Endothelial cell (in vitro differentiated cells): ENCODE results near the gene FGF1. TPM values are rescaled to one million over a fixed set of nuclear protein-coding genes. Genes with fewer than 3 reads are reported as not detected.

Source experiments
- DNase-seq: peaks from one replicate; pipeline ENCODE4 v3.0.0; 2021; ENCODE audit warnings: low spot score
- H3K27ac Mint-ChIP-seq: one replicate; pipeline ENCODE4 v1.8.0; 2021; ENCODE audit warnings: mixed read lengths, inconsistent platforms; ENCODE audit not compliant: unreplicated experiment
- H3K27me3 Mint-ChIP-seq: one replicate; pipeline ENCODE4 v1.8.0; 2021; ENCODE audit warnings: mild to moderate bottlenecking, moderate library complexity, mixed read lengths, inconsistent platforms; ENCODE audit not compliant: unreplicated experiment
- H3K36me3 Mint-ChIP-seq: one replicate; pipeline ENCODE4 v1.8.0; 2021; ENCODE audit warnings: mild to moderate bottlenecking, low read depth, mixed read lengths, inconsistent platforms; ENCODE audit not compliant: unreplicated experiment
- H3K4me1 Mint-ChIP-seq: one replicate; pipeline ENCODE4 v1.8.0; 2021; ENCODE audit warnings: mild to moderate bottlenecking, mixed read lengths, inconsistent platforms; ENCODE audit not compliant: unreplicated experiment
- H3K4me3 Mint-ChIP-seq: one replicate; pipeline ENCODE4 v1.8.0; 2021; ENCODE audit warnings: mild to moderate bottlenecking, mixed read lengths, inconsistent platforms; ENCODE audit not compliant: unreplicated experiment
- H3K9me3 Mint-ChIP-seq: one replicate; pipeline ENCODE4 v1.8.0; 2021; ENCODE audit warnings: mixed read lengths, inconsistent platforms; ENCODE audit not compliant: unreplicated experiment
- CTCF ChIP-seq: fragments of 200-600 bp; sonication (generic); IDR thresholded peaks from one replicate; pipeline ENCODE4 v1.5.0; 2021; ENCODE audit warnings: antibody characterized with exemption; ENCODE audit not compliant: unreplicated experiment
- total RNA-seq: library from RNA; stranded (reverse); fragmentation: NEBNext Ultra II Directional; extraction: Animal tissue kit (Norgen Biotek cat#: 25700); gene quantifications from one replicate; pipeline ENCODE4 v1.2.1, GENCODE V29; 2021; ENCODE audit not compliant: unreplicated experiment

Gene FGF1
- total RNA-seq, 1 donor from 2014 or later: 0.13 TPM

- Mint-ChIP-seq H3K4me3 (no peak overlapping the region), H3K4me1 (peaks cover 17% of the 10 kb centered on the region), H3K27me3 (no peaks in the 10 kb centered on the region), H3K36me3 (no peaks in the 10 kb centered on the region), H3K9me3 (no peaks in the 10 kb centered on the region), H3K27ac (no peak overlapping the region)
- DNase-seq: no peak
- no peak for TF ChIP-seq CTCF
Measured at GRCh38 chr5:142690667-142691066, 4.8 kb upstream of the FGF1 start.

GRCh38 chr5:142689081-142689480 lies 3.2 kb upstream of the FGF1 start:
- TF ChIP-seq CTCF: no peak
- no peak for DNase-seq
- H3K36me3 Mint-ChIP-seq: no peaks in the 10 kb centered on the region
- H3K9me3 Mint-ChIP-seq: no peaks in the 10 kb centered on the region
- H3K4me3 Mint-ChIP-seq: no peak overlapping the region
- no peaks in the 10 kb centered on the region for H3K27me3 Mint-ChIP-seq
- peaks cover 11% of the 10 kb centered on the region for H3K4me1 Mint-ChIP-seq
- H3K27ac Mint-ChIP-seq: no peak overlapping the region

DNA sequence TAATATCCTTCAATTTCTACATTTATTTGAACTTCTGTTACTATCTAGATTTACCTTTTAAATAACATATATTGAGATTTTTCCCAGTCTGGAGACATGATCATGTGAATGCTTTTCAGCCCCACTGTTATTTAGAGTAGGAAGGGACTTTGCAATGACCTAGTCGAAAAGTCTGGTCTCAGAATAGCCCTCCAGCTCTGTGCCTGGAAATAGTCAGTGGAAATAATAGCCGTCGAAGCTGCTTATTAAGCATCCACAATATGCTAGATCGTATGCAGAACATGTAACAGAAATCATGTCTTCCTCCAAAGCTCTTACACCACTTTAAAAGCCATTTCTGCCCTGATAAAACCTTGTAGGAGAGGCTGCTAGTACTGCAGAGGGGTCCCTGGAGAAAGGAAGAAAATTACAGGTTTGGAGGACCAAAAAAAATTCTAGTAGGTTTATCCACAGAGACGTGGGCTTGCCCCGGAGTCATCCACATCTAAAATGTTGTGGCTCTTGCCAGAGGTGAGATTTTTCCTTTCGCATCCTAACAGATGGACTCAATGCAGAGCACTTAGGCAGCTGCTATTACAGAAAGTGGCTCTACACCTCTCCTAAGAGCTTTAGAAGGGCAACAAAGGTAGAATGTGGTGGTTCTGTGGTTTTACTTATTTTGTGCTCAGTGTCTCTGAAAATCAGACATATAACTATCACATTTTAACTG lies 2.5 kb upstream of the FGF1 start:
- no peak overlapping the region for H3K27ac Mint-ChIP-seq
- DNase-seq: no peak
- H3K4me3 Mint-ChIP-seq: no peak overlapping the region
- peaks cover 8% of the 10 kb centered on the region for H3K4me1 Mint-ChIP-seq
- H3K9me3 Mint-ChIP-seq: no peaks in the 10 kb centered on the region
- TF ChIP-seq CTCF: no peak
- H3K36me3 Mint-ChIP-seq: no peaks in the 10 kb centered on the region
- H3K27me3 Mint-ChIP-seq: no peaks in the 10 kb centered on the region

- no peaks in the 10 kb centered on the region for H3K27me3 Mint-ChIP-seq
- no peak overlapping the region for H3K4me3 Mint-ChIP-seq
- DNase-seq: no peak
- H3K36me3 Mint-ChIP-seq: no peaks in the 10 kb centered on the region
- TF ChIP-seq CTCF: no peak
- H3K27ac Mint-ChIP-seq: no peak overlapping the region
- peaks cover 8% of the 10 kb centered on the region for H3K4me1 Mint-ChIP-seq
- H3K9me3 Mint-ChIP-seq: no peaks in the 10 kb centered on the region
Measured at GRCh38 chr5:142686968-142687367, 1.1 kb upstream of the FGF1 start.

DNA sequence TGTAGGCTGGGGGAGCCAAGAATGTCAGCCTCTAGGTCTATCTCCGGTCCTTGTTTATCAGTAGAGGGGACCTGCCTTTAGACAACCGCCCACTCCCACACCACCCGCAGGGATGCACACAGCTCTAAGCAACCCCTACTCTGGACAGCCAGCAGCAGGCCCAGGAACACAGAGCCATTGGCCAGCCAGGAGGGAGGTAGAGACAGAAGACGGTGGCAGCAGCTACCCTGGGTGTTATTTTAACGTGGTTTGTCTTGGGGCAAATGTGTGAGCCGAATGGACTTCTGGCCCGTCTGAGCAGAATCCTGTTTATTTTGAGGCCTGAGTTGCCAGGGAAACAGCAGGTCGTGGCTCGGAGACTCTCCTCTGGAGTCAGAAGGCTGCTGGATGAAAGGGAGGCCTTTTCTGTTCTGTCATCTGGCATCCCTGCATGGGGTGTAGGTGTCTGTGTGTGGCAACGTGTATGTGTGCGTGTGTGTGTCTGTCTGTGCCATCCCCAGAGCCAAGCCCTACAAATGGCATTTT lies 382 bp upstream of the FGF1 start:
- Mint-ChIP-seq H3K4me3 (no peak overlapping the region), H3K27me3 (no peaks in the 10 kb centered on the region), H3K4me1 (peaks cover 8% of the 10 kb centered on the region), H3K36me3 (no peaks in the 10 kb centered on the region), H3K27ac (no peak overlapping the region), H3K9me3 (no peaks in the 10 kb centered on the region)
- DNase-seq: no peak
- TF ChIP-seq CTCF: no peak
